SK-N-SH treated with all-trans-retinoic acid at 6 μM for 48 hours (cell line): ENCODE measurements around the gene MRPS9.

Experiments used
- ATAC-seq: fragments of 200-7000 bp; cut with Tn5 transposase; 3 replicates; pipeline ENCODE4 v1.9.1; 2020; ENCODE audit warnings: mild to moderate bottlenecking, moderate library complexity
- ARNTL ChIP-seq: fragments of 450-650 bp; formaldehyde crosslinking; IDR thresholded peaks from 2 replicates; pipeline ENCODE4 v1.5.0; 2020; ENCODE audit warnings: low read depth, mild to moderate bottlenecking, moderate library complexity, borderline replicate concordance
- BACH2 ChIP-seq: fragments of 250-450 bp; sonication (Bioruptor Pico); IDR thresholded peaks from 2 replicates; pipeline ENCODE4 v1.9.0; 2021; ENCODE audit warnings: mild to moderate bottlenecking, borderline replicate concordance
- CREB5 ChIP-seq: fragments of 250-450 bp; sonication (Bioruptor Pico); IDR thresholded peaks from 2 replicates; pipeline ENCODE4 v1.5.1; 2020; ENCODE audit warnings: low read depth, mild to moderate bottlenecking, moderate library complexity
- CSRNP3 ChIP-seq: fragments of 250-450 bp; sonication (Bioruptor Pico); IDR thresholded peaks from 2 replicates; pipeline ENCODE4 v1.5.1; 2021; ENCODE audit warnings: mild to moderate bottlenecking, moderate library complexity
- ESRRG ChIP-seq: fragments of 250-450 bp; sonication (Bioruptor Pico); IDR thresholded peaks from 2 replicates; pipeline ENCODE4 v1.6.1; 2021; ENCODE audit warnings: mild to moderate bottlenecking
- GLIS3 ChIP-seq: fragments of 250-450 bp; sonication (Bioruptor Pico); IDR thresholded peaks from 2 replicates; pipeline ENCODE4 v1.5.0; 2020; ENCODE audit warnings: mild to moderate bottlenecking, moderate library complexity
- ISL1 ChIP-seq: fragments of 250-450 bp; sonication (Bioruptor Pico); IDR thresholded peaks from 2 replicates; pipeline ENCODE4 v2.1.2; 2022; ENCODE audit warnings: mild to moderate bottlenecking, moderate library complexity
- PATZ1 ChIP-seq: fragments of 250-450 bp; sonication (Bioruptor Pico); IDR thresholded peaks from 2 replicates; pipeline ENCODE4 v1.8.0; 2020; ENCODE audit warnings: mild to moderate bottlenecking, moderate library complexity, borderline replicate concordance
- POU6F1 ChIP-seq: fragments of 250-450 bp; sonication (Bioruptor Pico); IDR thresholded peaks from 2 replicates; pipeline ENCODE4 v1.8.0; 2021; ENCODE audit warnings: low read depth, mild to moderate bottlenecking, moderate library complexity, borderline replicate concordance
- PPARA ChIP-seq: fragments of 250-450 bp; sonication (Bioruptor Pico); IDR thresholded peaks from 2 replicates; pipeline ENCODE4 v1.5.0; 2020; ENCODE audit warnings: mild to moderate bottlenecking, borderline replicate concordance
- RARB ChIP-seq: fragments of 250-450 bp; sonication (Bioruptor Pico); IDR thresholded peaks from 2 replicates; pipeline ENCODE4 v1.8.0; 2021; ENCODE audit warnings: mild to moderate bottlenecking, moderate library complexity
- SNAI2 ChIP-seq: fragments of 250-450 bp; sonication (Bioruptor Pico); IDR thresholded peaks from 2 replicates; pipeline ENCODE4 v1.5.0; 2020; ENCODE audit warnings: mild to moderate bottlenecking, moderate library complexity
- TCF4 ChIP-seq: fragments of 250-450 bp; sonication (Bioruptor Pico); IDR thresholded peaks from 2 replicates; pipeline ENCODE4 v1.8.0; 2021; ENCODE audit warnings: mild to moderate bottlenecking, moderate library complexity, borderline replicate concordance
- TOX ChIP-seq: fragments of 250-450 bp; sonication (Bioruptor Pico); IDR thresholded peaks from 2 replicates; pipeline ENCODE4 v1.8.0; 2021; ENCODE audit warnings: mild to moderate bottlenecking, moderate library complexity, borderline replicate concordance
- TSHZ2 ChIP-seq: fragments of 250-450 bp; sonication (Bioruptor Pico); IDR thresholded peaks from 2 replicates; pipeline ENCODE4 v1.5.0; 2020; ENCODE audit warnings: mild to moderate bottlenecking, moderate library complexity
- ZC3H10 ChIP-seq: fragments of 250-450 bp; sonication (Bioruptor Pico); IDR thresholded peaks from 2 replicates; pipeline ENCODE4 v1.5.1; 2021; ENCODE audit warnings: mild to moderate bottlenecking, moderate library complexity
- ZFP3 ChIP-seq: fragments of 250-450 bp; sonication (Bioruptor Pico); IDR thresholded peaks from 2 replicates; pipeline ENCODE4 v1.5.0; 2020; ENCODE audit warnings: mild to moderate bottlenecking, moderate library complexity
- ZFP30 ChIP-seq: fragments of 450-650 bp; formaldehyde crosslinking; IDR thresholded peaks from 2 replicates; pipeline ENCODE4 v1.5.0; 2022; ENCODE audit warnings: mild to moderate bottlenecking, moderate library complexity
- ZNF565 ChIP-seq: fragments of 450-650 bp; formaldehyde crosslinking; conservative IDR thresholded peaks from 2 replicates; pipeline ENCODE4 v1.5.0; 2020; ENCODE audit warnings: low read depth, mild to moderate bottlenecking, moderate library complexity
- ZNF70 ChIP-seq: fragments of 450-650 bp; formaldehyde crosslinking; IDR thresholded peaks from 2 replicates; pipeline ENCODE4 v1.5.0; 2020; ENCODE audit warnings: mild to moderate bottlenecking, moderate library complexity
- ZNF8 ChIP-seq: fragments of 450-650 bp; formaldehyde crosslinking; IDR thresholded peaks from 2 replicates; pipeline ENCODE4 v1.5.0; 2020; ENCODE audit warnings: mild to moderate bottlenecking, moderate library complexity

Gene MRPS9

GRCh38 chr2:105081006-105081601 lies 43.2 kb downstream of the MRPS9 start:
- ATAC-seq, result peak; percentile 44; the same call in 2 of the 3 replicates
- TF ChIP-seq TCF4 (CRISPR knock-in tag) (no peak), PPARA (no peak), CREB5 (CRISPR knock-in tag) (no peak), BACH2 (no peak), ARNTL (CRISPR knock-in tag) (no peak), ISL1 (no peak), ZNF70 (no peak), TOX (no peak), ZFP3 (CRISPR knock-in tag) (no peak)

GRCh38 chr2:105082107-105082506 lies 44.2 kb downstream of the MRPS9 start:
- ATAC-seq, result no peak
- no peak for TF ChIP-seq PATZ1
- TF ChIP-seq RARB (CRISPR knock-in tag), result no peak
- no peak for TF ChIP-seq ESRRG (CRISPR knock-in tag)
- TF ChIP-seq ZFP30 (CRISPR knock-in tag), result no peak
- no peak for TF ChIP-seq BACH2

GRCh38 chr2:105085525-105085924 lies 47.7 kb downstream of the MRPS9 start:
- no peak for ATAC-seq
- TF ChIP-seq POU6F1 (no peak), SNAI2 (no peak), ZC3H10 (CRISPR knock-in tag) (no peak), CREB5 (CRISPR knock-in tag) (no peak), GLIS3 (CRISPR knock-in tag) (no peak), ISL1 (no peak), ZNF565 (no peak), ZFP30 (CRISPR knock-in tag) (no peak), TSHZ2 (CRISPR knock-in tag) (no peak), PPARA (no peak), ZNF8 (CRISPR knock-in tag) (no peak), CSRNP3 (CRISPR knock-in tag) (no peak)
